ENCODE measurements around the gene KCNE5.
"Not testable (repeated sequence)": the region's sequence is repeated elsewhere in the genome, so short reads cannot be mapped to it uniquely, and the experiment has no call there.

DNA sequence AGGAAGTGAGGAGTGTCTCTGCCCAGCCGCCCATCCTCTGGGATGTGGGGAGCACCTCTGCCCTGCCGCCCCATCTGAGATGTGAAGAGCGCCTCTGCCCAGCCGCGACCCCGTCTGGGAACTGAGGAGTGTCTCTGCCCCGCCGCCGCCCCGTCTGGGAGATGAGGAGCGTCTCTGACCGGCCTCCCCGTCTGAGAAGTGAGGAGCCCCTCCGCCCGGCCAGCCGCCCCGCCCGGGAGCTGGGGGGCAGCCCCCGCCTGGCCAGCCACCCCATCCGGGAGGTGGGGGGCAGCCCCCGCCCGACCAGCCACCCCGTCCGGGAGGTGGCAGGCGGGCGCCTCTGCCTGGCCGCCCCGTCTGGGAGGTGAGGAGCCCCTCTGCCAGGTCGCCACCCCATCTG is 46.2 kb upstream of the KCNE5 start:
- TF ChIP-seq NFYB (CRISPR knock-in tag; conservative IDR thresholded peaks at IDR 0.05; ENCODE audit: low read depth); NR1H2 (CRISPR knock-in tag; IDR thresholded peaks at IDR 0.05); NR3C1 (CRISPR knock-in tag; conservative IDR thresholded peaks at IDR 0.05; ENCODE audit: low read depth); ZNF317 (CRISPR knock-in tag; IDR thresholded peaks at IDR 0.05; ENCODE audit: borderline replicate concordance, low read depth); CTCF (IDR thresholded peaks at IDR 0.05); TCF7 (CRISPR knock-in tag; IDR thresholded peaks at IDR 0.05; ENCODE audit: low read depth); SP1 (CRISPR knock-in tag; conservative IDR thresholded peaks at IDR 0.05); NR2C2 (CRISPR knock-in tag; IDR thresholded peaks at IDR 0.05): not testable (repeated sequence)
- TF ChIP-seq, protein P1, sequence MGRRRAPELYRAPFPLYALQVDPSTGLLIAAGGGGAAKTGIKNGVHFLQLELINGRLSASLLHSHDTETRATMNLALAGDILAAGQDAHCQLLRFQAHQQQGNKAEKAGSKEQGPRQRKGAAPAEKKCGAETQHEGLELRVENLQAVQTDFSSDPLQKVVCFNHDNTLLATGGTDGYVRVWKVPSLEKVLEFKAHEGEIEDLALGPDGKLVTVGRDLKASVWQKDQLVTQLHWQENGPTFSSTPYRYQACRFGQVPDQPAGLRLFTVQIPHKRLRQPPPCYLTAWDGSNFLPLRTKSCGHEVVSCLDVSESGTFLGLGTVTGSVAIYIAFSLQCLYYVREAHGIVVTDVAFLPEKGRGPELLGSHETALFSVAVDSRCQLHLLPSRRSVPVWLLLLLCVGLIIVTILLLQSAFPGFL (CRISPR knock-in tag; IDR thresholded peaks at IDR 0.05; ENCODE audit: borderline replicate concordance), result not testable (repeated sequence)
- TF ChIP-seq, protein P2, sequence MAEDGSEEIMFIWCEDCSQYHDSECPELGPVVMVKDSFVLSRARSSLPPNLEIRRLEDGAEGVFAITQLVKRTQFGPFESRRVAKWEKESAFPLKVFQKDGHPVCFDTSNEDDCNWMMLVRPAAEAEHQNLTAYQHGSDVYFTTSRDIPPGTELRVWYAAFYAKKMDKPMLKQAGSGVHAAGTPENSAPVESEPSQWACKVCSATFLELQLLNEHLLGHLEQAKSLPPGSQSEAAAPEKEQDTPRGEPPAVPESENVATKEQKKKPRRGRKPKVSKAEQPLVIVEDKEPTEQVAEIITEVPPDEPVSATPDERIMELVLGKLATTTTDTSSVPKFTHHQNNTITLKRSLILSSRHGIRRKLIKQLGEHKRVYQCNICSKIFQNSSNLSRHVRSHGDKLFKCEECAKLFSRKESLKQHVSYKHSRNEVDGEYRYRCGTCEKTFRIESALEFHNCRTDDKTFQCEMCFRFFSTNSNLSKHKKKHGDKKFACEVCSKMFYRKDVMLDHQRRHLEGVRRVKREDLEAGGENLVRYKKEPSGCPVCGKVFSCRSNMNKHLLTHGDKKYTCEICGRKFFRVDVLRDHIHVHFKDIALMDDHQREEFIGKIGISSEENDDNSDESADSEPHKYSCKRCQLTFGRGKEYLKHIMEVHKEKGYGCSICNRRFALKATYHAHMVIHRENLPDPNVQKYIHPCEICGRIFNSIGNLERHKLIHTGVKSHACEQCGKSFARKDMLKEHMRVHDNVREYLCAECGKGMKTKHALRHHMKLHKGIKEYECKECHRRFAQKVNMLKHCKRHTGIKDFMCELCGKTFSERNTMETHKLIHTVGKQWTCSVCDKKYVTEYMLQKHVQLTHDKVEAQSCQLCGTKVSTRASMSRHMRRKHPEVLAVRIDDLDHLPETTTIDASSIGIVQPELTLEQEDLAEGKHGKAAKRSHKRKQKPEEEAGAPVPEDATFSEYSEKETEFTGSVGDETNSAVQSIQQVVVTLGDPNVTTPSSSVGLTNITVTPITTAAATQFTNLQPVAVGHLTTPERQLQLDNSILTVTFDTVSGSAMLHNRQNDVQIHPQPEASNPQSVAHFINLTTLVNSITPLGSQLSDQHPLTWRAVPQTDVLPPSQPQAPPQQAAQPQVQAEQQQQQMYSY (CRISPR knock-in tag; IDR thresholded peaks at IDR 0.05), result not testable (repeated sequence)
